Measurements from ENCODE around the gene UBASH3B. TPM values are rescaled to one million over a fixed set of nuclear protein-coding genes. Genes with fewer than 3 reads are reported as not detected.

UBASH3B gene
- total RNA-seq, 1 donor from 2014 or later: 2.6 TPM

- Histone ChIP-seq H3K27me3 (ENCODE audit: low read depth) (peaks cover 41% of the 10 kb centered on the region), H3K27ac (replicated peaks) (no peak overlapping the region), H3K36me3 (no peaks in the 10 kb centered on the region), H3K9me3 (replicated peaks) (no peaks in the 10 kb centered on the region), H3K4me3 (no peak overlapping the region), H3K4me1 (peaks cover under 1% of the 10 kb centered on the region)
- intact Hi-C loops (cut with micrococcal nuclease): no loop called here
- TF ChIP-seq, protein P1, sequence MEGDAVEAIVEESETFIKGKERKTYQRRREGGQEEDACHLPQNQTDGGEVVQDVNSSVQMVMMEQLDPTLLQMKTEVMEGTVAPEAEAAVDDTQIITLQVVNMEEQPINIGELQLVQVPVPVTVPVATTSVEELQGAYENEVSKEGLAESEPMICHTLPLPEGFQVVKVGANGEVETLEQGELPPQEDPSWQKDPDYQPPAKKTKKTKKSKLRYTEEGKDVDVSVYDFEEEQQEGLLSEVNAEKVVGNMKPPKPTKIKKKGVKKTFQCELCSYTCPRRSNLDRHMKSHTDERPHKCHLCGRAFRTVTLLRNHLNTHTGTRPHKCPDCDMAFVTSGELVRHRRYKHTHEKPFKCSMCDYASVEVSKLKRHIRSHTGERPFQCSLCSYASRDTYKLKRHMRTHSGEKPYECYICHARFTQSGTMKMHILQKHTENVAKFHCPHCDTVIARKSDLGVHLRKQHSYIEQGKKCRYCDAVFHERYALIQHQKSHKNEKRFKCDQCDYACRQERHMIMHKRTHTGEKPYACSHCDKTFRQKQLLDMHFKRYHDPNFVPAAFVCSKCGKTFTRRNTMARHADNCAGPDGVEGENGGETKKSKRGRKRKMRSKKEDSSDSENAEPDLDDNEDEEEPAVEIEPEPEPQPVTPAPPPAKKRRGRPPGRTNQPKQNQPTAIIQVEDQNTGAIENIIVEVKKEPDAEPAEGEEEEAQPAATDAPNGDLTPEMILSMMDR (IDR thresholded peaks at IDR 0.05; ENCODE audit: borderline replicate concordance): no peak
- no peak for DNase-seq
Observed at GRCh38 chr11:122649116-122649515, 6.4 kb upstream of the UBASH3B start.

DNA sequence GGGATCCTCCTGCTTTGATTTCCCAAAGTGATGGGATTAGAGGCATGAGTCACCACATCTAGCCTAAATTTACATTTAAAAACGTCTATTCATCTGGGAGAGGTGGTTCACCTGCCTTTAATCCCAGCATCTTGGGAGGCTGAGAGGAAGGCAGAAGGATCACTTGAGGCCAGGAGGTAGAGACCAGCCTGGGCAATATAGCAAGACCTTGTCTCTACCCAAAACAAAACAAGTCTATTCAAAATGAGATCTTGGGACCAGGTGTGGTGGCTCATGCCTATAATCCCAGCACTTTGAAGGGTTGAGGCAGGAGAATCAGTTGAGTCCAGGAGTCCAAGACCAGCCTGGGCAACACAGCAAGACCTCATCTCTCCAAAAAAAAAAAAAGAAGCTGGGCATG, 4.9 kb upstream of the UBASH3B start:
- no peak overlapping the region for H3K27ac ChIP-seq (replicated peaks)
- TF ChIP-seq, protein P1 (IDR thresholded peaks at IDR 0.05; ENCODE audit: borderline replicate concordance): no peak
- intact Hi-C loops (cut with micrococcal nuclease): no loop called here

DNA sequence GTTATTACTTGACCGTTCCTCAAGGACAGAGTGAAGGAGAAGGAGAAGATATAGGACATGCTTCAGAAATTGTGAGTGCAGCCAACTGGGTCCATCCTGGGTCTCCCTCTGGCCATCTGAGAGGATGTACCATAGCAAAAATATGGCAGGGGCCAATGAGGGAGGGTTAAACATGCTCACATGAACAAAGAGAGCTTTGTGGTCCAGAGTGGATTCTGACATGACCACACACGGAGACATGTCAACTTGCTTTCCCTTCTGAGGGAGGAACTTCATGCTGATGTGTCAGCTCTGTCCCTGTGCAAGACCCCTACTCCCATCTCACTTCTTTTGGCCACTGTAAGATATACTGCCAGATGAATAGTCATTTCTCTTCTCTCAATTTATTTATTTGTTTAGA, 3.0 kb upstream of the UBASH3B start:
- no peak overlapping the region for H3K27ac ChIP-seq (replicated peaks)
- TF ChIP-seq, protein P1 (IDR thresholded peaks at IDR 0.05; ENCODE audit: borderline replicate concordance): no peak
- peaks cover 35% of the 10 kb centered on the region for H3K27me3 ChIP-seq (ENCODE audit: low read depth)
- intact Hi-C loops (cut with micrococcal nuclease): no loop called here
- no peaks in the 10 kb centered on the region for H3K36me3 ChIP-seq
- no peak for DNase-seq
- peaks cover 34% of the 10 kb centered on the region for H3K4me1 ChIP-seq
- H3K4me3 ChIP-seq: no peak overlapping the region
- H3K9me3 ChIP-seq (replicated peaks): no peaks in the 10 kb centered on the region

More for the DNA sequence above, 4.9 kb upstream of the UBASH3B start:
- Histone ChIP-seq H3K4me3 (no peak overlapping the region), H3K9me3 (replicated peaks) (no peaks in the 10 kb centered on the region), H3K36me3 (no peaks in the 10 kb centered on the region), H3K27me3 (ENCODE audit: low read depth) (peaks cover 35% of the 10 kb centered on the region), H3K4me1 (peaks cover 16% of the 10 kb centered on the region)
- DNase-seq: no peak

GRCh38 chr11:122653916-122654585, 1.5 kb upstream of the UBASH3B start:
- no peaks in the 10 kb centered on the region for H3K36me3 ChIP-seq
- H3K4me3 ChIP-seq: no peak overlapping the region
- TF ChIP-seq, protein P1 (IDR thresholded peaks at IDR 0.05; ENCODE audit: borderline replicate concordance): no peak
- H3K27ac ChIP-seq (replicated peaks): no peak overlapping the region
- no peaks in the 10 kb centered on the region for H3K9me3 ChIP-seq (replicated peaks)
- DNase-seq: no peak
- peaks cover 35% of the 10 kb centered on the region for H3K4me1 ChIP-seq
- intact Hi-C loops (cut with micrococcal nuclease): no loop called here
- peaks cover 35% of the 10 kb centered on the region for H3K27me3 ChIP-seq (ENCODE audit: low read depth)

DNA sequence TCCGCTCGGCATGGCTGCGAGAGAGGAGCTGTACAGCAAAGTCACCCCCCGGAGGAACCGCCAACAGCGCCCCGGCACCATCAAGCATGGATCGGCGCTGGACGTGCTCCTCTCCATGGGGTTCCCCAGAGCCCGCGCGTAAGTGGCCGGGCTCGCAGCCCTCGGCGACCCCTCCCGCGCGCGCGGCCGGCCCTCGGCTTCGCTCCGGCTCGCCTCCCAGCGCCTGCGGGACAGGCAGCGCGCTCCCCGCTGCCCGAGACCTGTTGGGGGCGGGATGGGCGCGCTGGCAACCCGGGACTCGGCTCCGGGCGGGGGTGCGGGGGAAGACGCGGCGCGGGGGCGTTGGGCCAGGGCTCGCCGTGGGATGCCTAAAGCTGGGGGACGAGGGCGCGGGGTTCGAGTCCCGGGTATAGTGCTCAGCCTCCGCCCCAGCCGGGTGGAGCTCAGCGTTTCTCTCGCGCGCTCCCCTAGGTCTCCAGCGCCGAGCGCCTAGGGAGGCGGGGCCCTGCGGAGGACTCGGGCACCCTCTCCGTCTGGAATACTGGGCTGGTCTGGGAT, 630 bp downstream of the UBASH3B start:
- Histone ChIP-seq H3K27ac (replicated peaks) (peak overlapping the region; percentile 90), H3K9me3 (replicated peaks) (no peaks in the 10 kb centered on the region), H3K4me1 (peaks cover 35% of the 10 kb centered on the region), H3K4me3 (peak overlapping the region; percentile 87), H3K36me3 (no peaks in the 10 kb centered on the region), H3K27me3 (ENCODE audit: low read depth) (peaks cover 27% of the 10 kb centered on the region)
- intact Hi-C loops (cut with micrococcal nuclease): no loop called here
- DNase-seq: peak; percentile 35
- TF ChIP-seq, protein P1 (IDR thresholded peaks at IDR 0.05; ENCODE audit: borderline replicate concordance): no peak

Data from left ventricle myocardium inferior (tissue), 1 donor.